Tibial nerve (tissue), 4 donors: ENCODE measurements around the gene ITGA5.

Experiments
- EP300 ChIP-seq, 2 donors: sonication (generic); formaldehyde crosslinking; IDR thresholded peaks; one replicate each; pipeline ENCODE4 v1.6.1; 2017; ENCODE audit warnings: antibody characterized with exemption in 2 of 2, mild to moderate bottlenecking in 1 of 2
- POLR2A ChIP-seq, 2 donors: fragments of 450-650 bp; IDR thresholded peaks; one replicate each; pipeline ENCODE4 v1.6.1; 2017; ENCODE audit warnings: antibody characterized with exemption in 2 of 2, mild to moderate bottlenecking in 2 of 2, moderate library complexity in 2 of 2
- TF ChIP-seq, protein P1 (sequence below), 5 experiments: fragments of 200-600 bp in 3 of 5; fragments of 450-650 bp in 2 of 5; sonication (generic) in 3 of 5; IDR thresholded peaks; one replicate each; pipeline ENCODE4 v1.5.1; 2016 to 2019; ENCODE audit warnings: antibody characterized with exemption in 5 of 5, mild to moderate bottlenecking in 3 of 5, moderate library complexity in 2 of 5

DNA sequence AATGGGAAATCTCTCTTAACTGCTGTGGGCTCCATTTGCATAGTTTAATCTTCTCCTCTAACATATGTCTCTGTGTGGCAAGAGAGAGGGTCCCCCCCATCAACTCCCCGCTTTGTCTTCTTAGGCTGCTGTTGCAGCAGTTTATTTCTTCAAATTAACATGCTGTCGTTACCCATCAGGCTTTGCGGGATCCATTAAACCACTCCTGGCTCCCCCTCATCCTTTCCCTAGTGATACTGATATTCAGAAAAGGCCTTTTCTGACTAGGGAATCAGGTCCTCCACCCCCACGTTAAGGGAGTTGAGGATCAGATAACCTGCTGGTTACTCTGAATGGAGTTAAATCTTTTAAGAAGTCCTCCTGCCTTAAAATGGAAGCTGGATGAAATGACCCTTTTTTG lies 70.0 kb downstream of the ITGA5 start:
- TF ChIP-seq, protein P1, sequence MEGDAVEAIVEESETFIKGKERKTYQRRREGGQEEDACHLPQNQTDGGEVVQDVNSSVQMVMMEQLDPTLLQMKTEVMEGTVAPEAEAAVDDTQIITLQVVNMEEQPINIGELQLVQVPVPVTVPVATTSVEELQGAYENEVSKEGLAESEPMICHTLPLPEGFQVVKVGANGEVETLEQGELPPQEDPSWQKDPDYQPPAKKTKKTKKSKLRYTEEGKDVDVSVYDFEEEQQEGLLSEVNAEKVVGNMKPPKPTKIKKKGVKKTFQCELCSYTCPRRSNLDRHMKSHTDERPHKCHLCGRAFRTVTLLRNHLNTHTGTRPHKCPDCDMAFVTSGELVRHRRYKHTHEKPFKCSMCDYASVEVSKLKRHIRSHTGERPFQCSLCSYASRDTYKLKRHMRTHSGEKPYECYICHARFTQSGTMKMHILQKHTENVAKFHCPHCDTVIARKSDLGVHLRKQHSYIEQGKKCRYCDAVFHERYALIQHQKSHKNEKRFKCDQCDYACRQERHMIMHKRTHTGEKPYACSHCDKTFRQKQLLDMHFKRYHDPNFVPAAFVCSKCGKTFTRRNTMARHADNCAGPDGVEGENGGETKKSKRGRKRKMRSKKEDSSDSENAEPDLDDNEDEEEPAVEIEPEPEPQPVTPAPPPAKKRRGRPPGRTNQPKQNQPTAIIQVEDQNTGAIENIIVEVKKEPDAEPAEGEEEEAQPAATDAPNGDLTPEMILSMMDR (IDR thresholded peaks at IDR 0.05) = no peak
- TF ChIP-seq POLR2A (IDR thresholded peaks at IDR 0.05) (no peak), EP300 (IDR thresholded peaks at IDR 0.05) (no peak)
